GM12873 (cell line): Measurements from ENCODE around the gene ZC3H7A.

Experiments
- CTCF ChIP-seq: IDR thresholded peaks from 2 replicates; pipeline ENCODE4 v1.5.1; 2012; ENCODE audit warnings: low read depth, mild to moderate bottlenecking, moderate library complexity, low read length, control low read depth; ENCODE audit not compliant: insufficient read depth; ENCODE audit errors: missing control alignments

Gene ZC3H7A

DNA sequence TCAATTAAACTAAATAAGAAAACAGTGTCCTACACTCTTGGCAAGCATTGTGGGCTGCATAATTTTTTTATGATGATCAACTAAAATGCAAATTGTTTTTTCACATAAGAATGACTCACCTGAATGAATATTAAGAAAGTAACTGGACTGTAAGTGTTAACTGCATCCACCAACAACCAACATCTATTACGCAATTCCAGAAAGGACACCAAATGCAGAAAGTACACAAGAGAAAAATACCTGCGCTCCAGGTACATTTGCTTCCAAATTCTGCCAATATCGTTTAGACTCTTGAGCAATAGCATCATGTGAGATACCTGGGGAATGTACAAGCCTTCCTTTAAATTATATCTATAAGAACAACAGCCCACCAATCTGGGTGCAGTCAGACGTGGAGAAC lies 34.6 kb downstream of the ZC3H7A start:
- no peak for TF ChIP-seq CTCF

DNA sequence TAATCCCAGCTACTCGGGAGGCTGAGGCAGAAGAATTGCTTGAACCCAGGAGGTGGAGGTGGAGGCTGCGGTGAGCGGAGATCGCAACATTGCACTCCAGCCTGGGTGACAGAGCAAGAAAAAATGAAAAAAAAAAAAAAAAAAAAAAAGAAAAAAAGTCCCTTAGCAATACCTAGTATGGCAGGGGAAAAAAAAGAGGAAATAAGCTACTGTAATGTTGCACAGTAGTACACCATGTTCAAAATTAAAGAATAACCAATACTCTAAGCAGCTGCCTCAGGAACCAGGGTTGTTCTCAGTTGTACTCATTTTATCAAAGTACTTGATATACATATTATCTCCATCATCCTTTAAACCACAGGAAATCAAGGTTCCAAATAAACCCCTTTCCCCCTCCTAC lies 37.1 kb downstream of the ZC3H7A start:
- TF ChIP-seq CTCF, result no peak

DNA sequence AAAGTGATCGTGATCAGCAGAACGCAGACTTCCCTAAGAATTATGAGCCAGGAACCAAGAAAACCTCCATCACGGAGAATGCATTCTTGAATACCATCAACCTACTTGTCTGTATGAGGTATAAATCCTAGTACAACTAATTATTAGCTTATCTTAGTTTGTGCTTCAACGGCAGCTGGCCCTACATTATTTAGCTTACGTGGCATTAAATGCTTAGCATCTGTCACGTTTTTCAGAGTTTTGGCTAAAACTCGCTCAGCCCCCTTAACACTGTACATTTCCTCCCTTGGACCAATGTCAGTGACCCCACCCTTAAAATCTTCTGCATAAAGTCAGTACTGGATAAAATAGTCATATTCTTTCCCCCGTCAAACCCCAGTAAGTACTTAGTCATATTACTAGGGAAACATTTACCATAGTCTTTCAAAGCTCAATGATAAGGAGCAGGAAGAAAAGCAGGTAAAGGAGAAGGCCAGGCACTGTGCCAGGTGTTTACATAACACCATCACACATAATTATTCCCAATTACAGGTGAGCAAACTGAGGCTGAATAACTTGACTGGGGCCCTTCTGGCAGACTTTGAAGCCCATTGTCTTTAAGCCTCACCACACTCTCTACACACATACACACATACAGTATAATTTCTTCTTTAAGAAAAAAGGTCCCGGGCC lies 37.8 kb downstream of the ZC3H7A start:
- TF ChIP-seq CTCF, result no peak

GRCh38 chr16:11757671-11758545 lies 39.1 kb downstream of the ZC3H7A start:
- TF ChIP-seq CTCF, result no peak

GRCh38 chr16:11756248-11756647 lies 40.8 kb downstream of the ZC3H7A start:
- no peak for TF ChIP-seq CTCF

- no peak for TF ChIP-seq CTCF
Observed at GRCh38 chr16:11755022-11755760, 41.9 kb downstream of the ZC3H7A start.

- TF ChIP-seq CTCF, result no peak
Observed at GRCh38 chr16:11752856-11753255, 44.2 kb downstream of the ZC3H7A start.
